Left ventricle myocardium inferior (tissue), 1 donor: ENCODE results near the gene HSPA6. TPM values are rescaled to one million over a fixed set of nuclear protein-coding genes. Genes with fewer than 3 reads are reported as not detected.
"Not testable (repeated sequence)": the region's sequence is repeated elsewhere in the genome, so short reads cannot be mapped to it uniquely, and the experiment has no call there.

ENCODE experiments used
- DNase-seq: peaks from one replicate; pipeline ENCODE4 v3.0.0-alpha.2; 2020
- H3K27ac ChIP-seq: fragments of 200-600 bp; replicated peaks from 2 replicates; pipeline ENCODE4 v1.8.0; 2021
- H3K27me3 ChIP-seq: fragments of 200-600 bp; 2 replicates; pipeline ENCODE4 v1.8.0; 2021; ENCODE audit warnings: low read depth
- H3K36me3 ChIP-seq: fragments of 200-600 bp; 2 replicates; pipeline ENCODE4 v1.8.0; 2021
- H3K4me1 ChIP-seq: fragments of 200-600 bp; 2 replicates; pipeline ENCODE4 v1.8.0; 2021
- H3K4me3 ChIP-seq: fragments of 200-600 bp; 2 replicates; pipeline ENCODE4 v1.8.0; 2021; ENCODE audit warnings: mild to moderate bottlenecking, moderate library complexity
- H3K9me3 ChIP-seq: fragments of 200-600 bp; replicated peaks from 2 replicates; pipeline ENCODE4 v1.8.0; 2021
- intact Hi-C: fragments of 100-400 bp; cut with micrococcal nuclease; formaldehyde crosslinking; loops from one replicate; pipeline ENCODE4 v1.11.0; 2022
- total RNA-seq: library from RNA; stranded (reverse); fragmentation: NEBNext Ultra II Directional; extraction: Animal tissue kit (Norgen Biotek cat#: 25700); gene quantifications from one replicate; pipeline ENCODE4 v1.2.1, GENCODE V29; 2021
- TF ChIP-seq, protein P1 (sequence below): fragments of 200-600 bp; IDR thresholded peaks from 2 replicates; pipeline ENCODE4 v1.8.0; 2021; ENCODE audit warnings: antibody characterized with exemption, mild to moderate bottlenecking, borderline replicate concordance
- donor health status: DM: no; HTN: yes; CAD: no; lungs with severe emphysema.

The HSPA6 gene
- total RNA-seq, 1 donor from 2014 or later = 0.58 TPM

DNA sequence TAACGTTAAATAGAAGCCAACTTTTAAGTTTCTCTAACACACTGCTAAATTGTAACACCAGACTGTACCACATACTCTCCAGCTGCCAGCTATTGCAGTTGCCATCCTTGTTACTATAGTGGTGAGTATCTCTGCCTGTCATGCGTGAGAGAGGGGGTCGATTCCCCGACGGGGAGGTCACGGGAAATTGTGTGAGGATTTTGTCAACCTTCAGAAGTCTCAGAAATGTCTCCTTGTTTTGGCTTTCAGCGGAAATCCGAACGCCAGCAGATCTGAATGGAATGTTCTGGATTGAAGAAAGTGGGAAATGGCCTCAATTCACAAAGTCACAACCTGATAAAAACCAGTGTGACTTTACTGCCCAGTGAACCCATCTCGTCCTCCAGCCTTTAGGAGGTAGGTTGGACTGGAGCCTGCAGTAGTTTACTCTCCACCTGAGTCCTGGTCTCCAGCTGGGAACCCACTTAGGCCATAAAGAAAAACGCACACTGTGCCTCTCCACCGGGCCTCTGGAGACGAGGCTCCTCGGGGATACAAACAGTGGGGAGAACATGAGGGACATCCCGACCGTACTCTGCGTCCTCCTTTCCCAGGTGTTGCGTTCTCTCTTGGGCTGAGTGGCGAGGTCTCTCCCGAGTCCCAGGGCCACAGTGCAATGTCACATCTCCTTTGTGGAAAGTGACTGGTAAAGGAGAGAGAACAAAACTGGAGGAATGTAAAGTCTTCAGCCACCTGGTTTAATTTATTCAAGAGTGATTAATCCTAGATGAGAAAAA is 1.1 kb upstream of the HSPA6 start:
- DNase-seq, intact Hi-C loops, H3K36me3 ChIP-seq, H3K9me3 ChIP-seq, H3K27ac ChIP-seq, H3K4me1 ChIP-seq, H3K27me3 ChIP-seq: not testable (repeated sequence)
- peak overlapping the region; percentile 70 for H3K4me3 ChIP-seq

GRCh38 chr1:161524742-161525291 is 477 bp downstream of the HSPA6 start:
- H3K36me3 ChIP-seq, DNase-seq, intact Hi-C loops, H3K9me3 ChIP-seq, H3K4me1 ChIP-seq, H3K27me3 ChIP-seq: not testable (repeated sequence)
- Histone ChIP-seq H3K27ac (peak overlapping the region; percentile 44), H3K4me3 (peak overlapping the region; percentile 70)

GRCh38 chr1:161525321-161525720 is 981 bp downstream of the HSPA6 start:
- Histone ChIP-seq H3K4me3 (peak overlapping the region; percentile 70), H3K4me1 (peaks cover 13% of the 10 kb centered on the region), H3K27ac (peak overlapping the region; percentile 44)
- H3K9me3 ChIP-seq, H3K27me3 ChIP-seq, H3K36me3 ChIP-seq, DNase-seq, intact Hi-C loops: not testable (repeated sequence)

GRCh38 chr1:161525918-161526317 is 1.6 kb downstream of the HSPA6 start:
- H3K36me3 ChIP-seq, H3K27me3 ChIP-seq, intact Hi-C loops: not testable (repeated sequence)

GRCh38 chr1:161528550-161528949 is 4.2 kb downstream of the HSPA6 start:
- H3K4me1 ChIP-seq = peaks cover 24% of the 10 kb centered on the region
- H3K4me3 ChIP-seq, intact Hi-C loops, H3K27ac ChIP-seq, H3K36me3 ChIP-seq, H3K27me3 ChIP-seq, H3K9me3 ChIP-seq: not testable (repeated sequence)
- peak; percentile 58 for DNase-seq

More at GRCh38 chr1:161525918-161526317, 1.6 kb downstream of the HSPA6 start:
- not testable (repeated sequence) for H3K27ac ChIP-seq, DNase-seq, H3K9me3 ChIP-seq, H3K4me3 ChIP-seq
- H3K4me1 ChIP-seq = peaks cover 13% of the 10 kb centered on the region

DNA sequence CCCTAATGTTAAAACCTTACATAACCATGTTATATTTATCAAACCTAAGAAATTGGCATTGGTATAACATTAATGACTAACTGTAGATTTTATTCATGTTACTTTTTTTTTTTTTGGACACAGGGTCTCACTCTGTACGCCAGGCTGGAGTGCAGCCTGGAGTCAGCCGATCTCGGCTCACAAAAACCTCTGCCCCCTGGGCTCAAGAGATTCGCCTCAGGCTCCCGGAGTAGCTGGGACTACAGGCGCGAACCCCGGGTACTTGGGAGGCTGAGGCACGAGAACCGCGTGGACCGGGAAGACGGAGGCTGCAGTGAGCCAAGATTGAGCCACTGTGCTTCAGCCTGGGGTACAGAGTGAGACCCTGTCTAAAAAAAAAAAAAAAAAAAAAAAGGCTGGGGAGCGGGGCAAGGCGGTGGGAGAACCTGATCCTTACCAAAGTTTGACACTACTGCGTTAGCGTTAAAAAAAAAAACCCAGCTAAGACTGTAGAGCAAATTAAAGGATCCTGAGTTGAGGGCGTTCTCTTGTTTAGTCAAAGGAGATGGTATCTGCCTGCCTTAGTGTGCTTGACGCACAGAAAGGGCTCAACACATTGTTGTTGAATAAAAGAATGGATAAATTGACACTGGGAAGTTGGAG is 5.2 kb downstream of the HSPA6 start:
- H3K36me3 ChIP-seq, H3K27me3 ChIP-seq, intact Hi-C loops, H3K9me3 ChIP-seq, DNase-seq: not testable (repeated sequence)
- peaks cover 24% of the 10 kb centered on the region for H3K4me1 ChIP-seq
- peak overlapping the region; percentile 86 for H3K4me3 ChIP-seq
- H3K27ac ChIP-seq = peak overlapping the region; percentile 88

- H3K9me3 ChIP-seq, intact Hi-C loops, H3K36me3 ChIP-seq, H3K27me3 ChIP-seq: not testable (repeated sequence)
- Histone ChIP-seq H3K4me1 (peaks cover 20% of the 10 kb centered on the region), H3K27ac (peak overlapping the region; percentile 88), H3K4me3 (peak overlapping the region; percentile 86)
- peak; percentile 56 for DNase-seq
These were observed 5.8 kb downstream of the HSPA6 start for GRCh38 chr1:161530158-161530557.

DNA sequence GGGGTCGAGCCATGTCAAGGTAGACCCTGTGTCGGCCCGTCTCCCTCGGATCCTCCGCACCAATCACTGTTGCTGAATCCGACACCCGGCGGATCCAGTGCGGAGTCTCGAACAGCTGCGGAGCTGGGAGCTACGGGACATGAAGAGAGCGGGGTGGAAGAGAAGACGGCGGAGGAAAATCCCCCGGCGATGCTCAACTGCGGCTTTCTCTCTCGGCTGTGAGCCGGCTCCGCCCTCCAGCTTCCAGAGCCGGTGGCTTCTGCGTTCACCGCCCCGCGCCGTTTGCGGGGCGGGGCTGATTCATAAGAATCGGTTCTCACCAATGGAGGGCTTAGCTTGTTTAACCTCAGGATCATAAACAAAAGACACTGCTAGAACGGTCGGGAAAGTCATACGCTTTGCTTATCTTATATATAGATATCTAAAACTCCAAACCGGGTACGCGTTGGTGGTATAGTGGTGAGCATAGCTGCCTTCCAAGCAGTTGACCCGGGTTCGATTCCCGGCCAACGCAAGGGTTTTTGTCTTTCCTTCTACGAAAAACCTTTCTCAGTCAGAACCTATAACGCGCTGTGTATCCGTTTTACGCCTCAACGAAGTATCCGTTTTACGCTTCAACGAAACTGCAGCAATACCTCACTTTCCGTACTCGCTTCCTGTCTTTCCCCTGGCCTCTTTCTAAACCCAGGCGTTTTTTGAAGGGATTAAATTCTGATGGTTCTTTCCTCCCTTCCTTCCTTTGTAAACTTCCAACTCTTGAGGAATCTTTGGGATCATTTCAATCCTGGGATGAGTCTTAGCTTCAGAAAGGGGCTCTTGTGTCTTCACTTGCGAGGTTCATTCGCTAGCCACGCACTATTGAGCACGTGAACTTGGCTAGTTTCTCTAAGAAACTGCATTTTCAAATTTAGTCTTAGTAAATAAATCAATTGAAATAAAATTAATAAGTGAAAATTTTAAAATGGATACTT is 6.6 kb downstream of the HSPA6 start:
- Histone ChIP-seq H3K27ac (peak overlapping the region; percentile 88), H3K4me1 (peaks cover 20% of the 10 kb centered on the region), H3K4me3 (peak overlapping the region; percentile 86)
- peak; percentile 83 for DNase-seq
- H3K9me3 ChIP-seq, H3K27me3 ChIP-seq, intact Hi-C loops, H3K36me3 ChIP-seq: not testable (repeated sequence)

DNA sequence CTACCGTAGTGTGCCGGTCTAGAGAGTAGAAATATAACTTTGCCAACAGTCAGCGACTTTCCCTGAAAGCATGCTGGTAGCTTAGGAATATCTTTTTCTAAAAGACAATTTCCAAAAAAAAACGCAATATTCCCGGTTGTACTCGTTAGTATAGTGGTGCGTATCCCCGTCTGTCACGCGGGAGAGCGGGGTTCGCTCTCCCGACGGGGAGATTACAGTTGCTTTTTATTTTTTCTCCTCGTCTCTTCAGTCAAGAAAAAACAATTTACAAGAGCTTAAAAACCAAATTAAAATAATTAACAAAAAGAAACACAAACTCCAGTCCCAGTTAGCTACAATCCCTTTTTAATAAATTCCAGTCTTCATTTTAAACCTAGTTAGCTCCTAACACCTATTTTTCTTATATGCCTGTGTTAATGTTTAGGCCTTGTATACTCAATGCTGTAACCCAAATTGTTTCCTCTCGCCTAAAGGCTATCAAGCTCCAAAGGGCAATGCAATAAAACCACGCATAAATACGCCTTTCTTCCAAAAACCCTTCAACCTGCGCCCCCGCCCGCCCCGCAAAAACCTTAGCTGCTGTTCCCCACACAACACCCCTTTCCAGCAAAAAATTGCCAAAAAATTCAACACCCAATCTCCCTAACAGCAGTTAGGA is 7.8 kb downstream of the HSPA6 start:
- intact Hi-C loops = no loop called here
- Histone ChIP-seq H3K36me3 (no peaks in the 10 kb centered on the region), H3K9me3 (peaks cover 4% of the 10 kb centered on the region), H3K27ac (peak overlapping the region; percentile 88), H3K4me3 (peak overlapping the region; percentile 86), H3K4me1 (peaks cover 20% of the 10 kb centered on the region), H3K27me3 (no peaks in the 10 kb centered on the region)
- no peak for DNase-seq
- TF ChIP-seq, protein P1, sequence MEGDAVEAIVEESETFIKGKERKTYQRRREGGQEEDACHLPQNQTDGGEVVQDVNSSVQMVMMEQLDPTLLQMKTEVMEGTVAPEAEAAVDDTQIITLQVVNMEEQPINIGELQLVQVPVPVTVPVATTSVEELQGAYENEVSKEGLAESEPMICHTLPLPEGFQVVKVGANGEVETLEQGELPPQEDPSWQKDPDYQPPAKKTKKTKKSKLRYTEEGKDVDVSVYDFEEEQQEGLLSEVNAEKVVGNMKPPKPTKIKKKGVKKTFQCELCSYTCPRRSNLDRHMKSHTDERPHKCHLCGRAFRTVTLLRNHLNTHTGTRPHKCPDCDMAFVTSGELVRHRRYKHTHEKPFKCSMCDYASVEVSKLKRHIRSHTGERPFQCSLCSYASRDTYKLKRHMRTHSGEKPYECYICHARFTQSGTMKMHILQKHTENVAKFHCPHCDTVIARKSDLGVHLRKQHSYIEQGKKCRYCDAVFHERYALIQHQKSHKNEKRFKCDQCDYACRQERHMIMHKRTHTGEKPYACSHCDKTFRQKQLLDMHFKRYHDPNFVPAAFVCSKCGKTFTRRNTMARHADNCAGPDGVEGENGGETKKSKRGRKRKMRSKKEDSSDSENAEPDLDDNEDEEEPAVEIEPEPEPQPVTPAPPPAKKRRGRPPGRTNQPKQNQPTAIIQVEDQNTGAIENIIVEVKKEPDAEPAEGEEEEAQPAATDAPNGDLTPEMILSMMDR = no peak

DNA sequence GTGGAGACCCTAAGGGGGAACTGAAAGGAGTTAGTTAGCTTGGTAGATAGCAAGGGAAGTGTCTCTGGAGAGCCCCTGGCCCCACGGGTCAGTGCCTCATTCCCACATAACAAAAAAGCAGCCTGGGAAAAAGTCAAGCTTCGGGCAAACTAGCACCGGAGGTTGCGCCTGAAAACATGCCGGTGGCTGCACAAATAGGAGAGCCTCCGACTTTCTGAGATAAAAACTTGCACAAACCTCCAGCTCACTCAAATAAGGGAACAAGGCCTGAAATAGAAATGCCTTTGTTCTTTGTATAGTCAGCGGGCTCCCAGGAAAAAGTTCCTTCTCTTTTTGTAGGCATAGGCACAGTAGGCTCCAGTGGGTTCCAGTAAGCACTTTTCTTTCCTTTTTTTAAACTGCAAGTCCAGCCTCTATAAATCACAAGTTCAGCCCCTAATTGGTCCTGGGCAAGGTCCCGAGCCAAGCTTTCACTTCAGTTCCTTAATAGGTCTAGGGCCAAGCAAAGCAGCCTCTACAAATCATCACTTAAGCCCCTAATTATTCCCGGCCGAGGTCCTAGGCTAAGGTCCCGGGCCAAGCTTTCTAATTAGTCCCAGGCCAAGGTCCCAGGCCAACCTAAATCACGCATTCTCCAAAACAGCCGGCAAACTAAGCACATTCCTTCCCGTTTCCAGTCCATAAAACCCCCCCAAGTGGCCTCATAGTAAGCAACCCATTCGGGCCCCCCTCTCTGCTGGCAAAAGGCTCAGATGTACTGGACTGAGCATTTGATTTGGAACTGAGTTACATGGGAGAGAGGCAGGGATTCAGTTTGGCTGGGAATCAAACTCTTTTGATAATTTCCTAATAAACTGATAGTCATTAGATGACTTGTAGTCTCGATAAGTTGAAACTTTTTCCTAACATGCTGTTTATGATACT is 8.6 kb downstream of the HSPA6 start:
- intact Hi-C loops = not testable (repeated sequence)
- peak overlapping the region; percentile 86 for H3K4me3 ChIP-seq

More for the DNA sequence above, 8.6 kb downstream of the HSPA6 start:
- Histone ChIP-seq H3K27ac (peak overlapping the region; percentile 88), H3K4me1 (peaks cover 20% of the 10 kb centered on the region)
- not testable (repeated sequence) for H3K27me3 ChIP-seq, H3K36me3 ChIP-seq, DNase-seq, H3K9me3 ChIP-seq
